K562 (cell line): Measurements from ENCODE around the gene RBPJL. TPM values are rescaled to one million over a fixed set of nuclear protein-coding genes. Genes with fewer than 3 reads are reported as not detected.

ENCODE experiments used
- CHD7 ChIP-seq: fragments of 200-600 bp; sonication (generic); IDR thresholded peaks from one replicate; pipeline ENCODE4 v1.6.1; 2012; ENCODE audit warnings: mild to moderate bottlenecking, low read depth, low read length, inconsistent platforms
- COPS2 ChIP-seq: fragments of 450-650 bp; conservative IDR thresholded peaks from 2 replicates; pipeline ENCODE4 v1.6.1; 2016; ENCODE audit warnings: mild to moderate bottlenecking, moderate library complexity
- CTCF ChIP-seq, 3 experiments: IDR thresholded peaks in 2 of 3; conservative IDR thresholded peaks in 1 of 3; 2 replicates each; pipeline ENCODE4 v1.5.1; 2011 to 2012; ENCODE audit warnings: low read length in 3 of 3, mild to moderate bottlenecking in 3 of 3, control low read depth in 2 of 3, improper control_type of control experiment in 1 of 3, inconsistent platforms in 1 of 3, low read depth in 1 of 3, mixed read lengths in 1 of 3, moderate library complexity in 1 of 3; ENCODE audit not compliant: insufficient read depth in 2 of 3
- HMGXB4 ChIP-seq: sonication (generic); formaldehyde crosslinking; IDR thresholded peaks from 2 replicates; pipeline ENCODE4 v1.8.1; 2023; ENCODE audit warnings: mild to moderate bottlenecking, missing genetic modification reagents
- SREBF2 ChIP-seq: sonication (generic); formaldehyde crosslinking; IDR thresholded peaks from 2 replicates; pipeline ENCODE4 v1.4.0; 2020; ENCODE audit warnings: mild to moderate bottlenecking, missing genetic modification reagents
- USF2 ChIP-seq: sonication (generic); formaldehyde crosslinking; IDR thresholded peaks from 2 replicates; pipeline ENCODE4 v1.5.0; 2020; ENCODE audit warnings: missing genetic modification reagents
- ZBTB8A ChIP-seq: fragments of 450-650 bp; IDR thresholded peaks from 2 replicates; pipeline ENCODE4 v1.6.1; 2018; ENCODE audit warnings: mild to moderate bottlenecking, moderate library complexity; ENCODE audit not compliant: partially characterized antibody
- ZFP1 ChIP-seq: fragments of 450-650 bp; formaldehyde crosslinking; IDR thresholded peaks from 2 replicates; pipeline ENCODE4 v1.4.0; 2020; ENCODE audit warnings: mild to moderate bottlenecking, mixed read lengths
- ZNF311 ChIP-seq: fragments of 250-450 bp; sonication (Bioruptor Pico); IDR thresholded peaks from 2 replicates; pipeline ENCODE4 v1.4.0; 2020; ENCODE audit warnings: mild to moderate bottlenecking, moderate library complexity
- ZNF707 ChIP-seq: fragments of 250-450 bp; sonication (Bioruptor Pico); conservative IDR thresholded peaks from 2 replicates; pipeline ENCODE4 v1.8.0; 2022; ENCODE audit warnings: inconsistent platforms, mild to moderate bottlenecking, moderate library complexity
- polyA plus RNA-seq, 8 experiments: library from polyadenylated mRNA; depleted of rRNA in 4 of 8; stranded (reverse) in 5 of 8; unstranded in 3 of 8; fragments of >200 nt; fragmentation: Nextera tagmentation in 2 of 8; fragmentation: Illumina TruSeq in 1 of 8; extraction: Ambion mirVana in 2 of 8; extraction: Trizol in 1 of 8; gene quantifications; 2 replicates each; pipeline versions ENCODE4 v1.2.1 to v1.2.3, GENCODE V29; 2011 to 2014; ENCODE audit warnings: inconsistent platforms in 1 of 8, missing spikeins in 1 of 8
- total RNA-seq, 7 experiments: library from RNA; depleted of rRNA in 6 of 7; stranded (reverse); fragments of >200 nt in 6 of 7; fragmentation: Illumina TruSeq in 2 of 7; extraction: Trizol in 2 of 7; gene quantifications; 2 replicates each; pipeline versions ENCODE4 v1.2.1 to v1.2.3, GENCODE V29; 2011 to 2021; ENCODE audit warnings: low replicate concordance in 1 of 7

Gene RBPJL
- total and polyA plus RNA-seq, 9 of the 15 experiments (the other 6 are each of a cell fraction or from before 2014, with no cell fraction given): not detected

GRCh38 chr20:45362804-45363610 lies 56.4 kb downstream of the RBPJL start, which contains the start of gene SYS1 (continued):
- TF ChIP-seq USF2 (CRISPR knock-in tag) (no peak), ZNF707 (no peak), CTCF (IDR thresholded peaks at IDR 0.05 in 2 of 3, conservative IDR thresholded peaks at IDR 0.05 in 1 of 3; ENCODE audit: insufficient read depth in 2 of 3, low read depth in 1 of 3, low read length in 3 of 3) (peak; percentile 88 to 97 (median 96)), ZNF311 (CRISPR knock-in tag) (no peak), HMGXB4 (CRISPR knock-in tag) (no peak), SREBF2 (CRISPR knock-in tag) (no peak), ZFP1 (CRISPR knock-in tag) (no peak), ZBTB8A (no peak), CHD7 (no peak), COPS2 (no peak)
